NT2/D1 (cell line): ENCODE measurements around the gene SDC4.

Source experiments
- SUZ12 ChIP-seq: IDR thresholded peaks from 2 replicates; pipeline ENCODE4 v1.6.1; 2011; ENCODE audit not compliant: insufficient read length, insufficient read depth; ENCODE audit errors: extremely low read depth
- YY1 ChIP-seq: IDR thresholded peaks from 2 replicates; pipeline ENCODE4 v1.6.1; 2011; ENCODE audit not compliant: insufficient read length, insufficient read depth
- ZNF274 ChIP-seq: IDR thresholded peaks from 2 replicates; pipeline ENCODE4 v1.6.1; 2011; ENCODE audit warnings: mild to moderate bottlenecking, low read depth, low read length

GRCh38 chr20:45372241-45372640 is 24.0 kb upstream of the SDC4 start:
- TF ChIP-seq YY1, result no peak
- no peak for TF ChIP-seq SUZ12
- no peak for TF ChIP-seq ZNF274
